Activated CD4-positive, alpha-beta memory T cell treated with anti-CD3 and anti-CD28 coated beads, Interleukin-2, amount 10 ng/mL, durations not matched to agents 7 days and 5 days (primary cell): ENCODE measurements around the gene MYPN. TPM values are rescaled to one million over a fixed set of nuclear protein-coding genes. Genes with fewer than 3 reads are reported as not detected.

Source experiments
- CTCF ChIA-PET: fragments of 350-600 bp; sonication (Branson Sonifier 250); formaldehyde crosslinking; loops from one replicate; lab custom pipeline; 2021; ENCODE audit warnings: antibody characterized with exemption, inconsistent platforms; lab: Charles Lee
- POLR2A ChIA-PET: fragments of 350-600 bp; sonication (Branson Sonifier 250); formaldehyde crosslinking; loops from one replicate; lab custom pipeline; 2021; ENCODE audit warnings: antibody characterized with exemption; lab: Charles Lee
- DNase-seq: peaks from one replicate; pipeline ENCODE4 v3.0.0-alpha.2; 2020
- H3K27ac Mint-ChIP-seq: one replicate; pipeline ENCODE4 v1.8.0; 2021; ENCODE audit warnings: mild to moderate bottlenecking, mixed read lengths
- H3K27me3 Mint-ChIP-seq: one replicate; pipeline ENCODE4 v1.8.0; 2021; ENCODE audit warnings: mixed read lengths
- H3K36me3 Mint-ChIP-seq: one replicate; pipeline ENCODE4 v1.8.0; 2021; ENCODE audit warnings: low read depth, mixed read lengths
- H3K4me1 Mint-ChIP-seq: one replicate; pipeline ENCODE4 v1.8.0; 2021; ENCODE audit warnings: mixed read lengths
- H3K4me3 Mint-ChIP-seq: one replicate; pipeline ENCODE4 v1.8.0; 2021; ENCODE audit warnings: mild to moderate bottlenecking, mixed read lengths
- H3K9me3 Mint-ChIP-seq: one replicate; pipeline ENCODE4 v1.8.0; 2021; ENCODE audit warnings: mixed read lengths
- total RNA-seq, 2 experiments: library from RNA; stranded (reverse); gene quantifications; one replicate each; pipeline ENCODE4 v1.2.3, GENCODE V29; 2021

Gene MYPN
- total RNA-seq, 2 experiments from 2014 or later = not detected

- Mint-ChIP-seq H3K27me3 (peaks cover 2% of the 10 kb centered on the region), H3K27ac (no peak overlapping the region), H3K4me3 (no peak overlapping the region), H3K9me3 (no peaks in the 10 kb centered on the region), H3K36me3 (no peaks in the 10 kb centered on the region), H3K4me1 (peaks cover 6% of the 10 kb centered on the region)
- ChIA-PET POLR2A (no interaction called here), CTCF (interaction anchor here (1.0 to 1.6 kb wide), 2 partner anchors 36 to 53 kb away, joined by 3 to 9 read pairs; no protein-coding TSS in a partner anchor)
- no peak for DNase-seq
Observed at GRCh38 chr10:68249297-68249696, 140.0 kb downstream of the MYPN start.

- Mint-ChIP-seq H3K27me3 (peaks cover 4% of the 10 kb centered on the region), H3K36me3 (no peaks in the 10 kb centered on the region), H3K4me1 (peaks cover 6% of the 10 kb centered on the region), H3K27ac (no peak overlapping the region), H3K9me3 (no peaks in the 10 kb centered on the region), H3K4me3 (no peak overlapping the region)
- POLR2A ChIA-PET = no interaction called here
- CTCF ChIA-PET = no interaction called here
- no peak for DNase-seq
Observed at GRCh38 chr10:68251151-68251550, 141.9 kb downstream of the MYPN start.

DNA sequence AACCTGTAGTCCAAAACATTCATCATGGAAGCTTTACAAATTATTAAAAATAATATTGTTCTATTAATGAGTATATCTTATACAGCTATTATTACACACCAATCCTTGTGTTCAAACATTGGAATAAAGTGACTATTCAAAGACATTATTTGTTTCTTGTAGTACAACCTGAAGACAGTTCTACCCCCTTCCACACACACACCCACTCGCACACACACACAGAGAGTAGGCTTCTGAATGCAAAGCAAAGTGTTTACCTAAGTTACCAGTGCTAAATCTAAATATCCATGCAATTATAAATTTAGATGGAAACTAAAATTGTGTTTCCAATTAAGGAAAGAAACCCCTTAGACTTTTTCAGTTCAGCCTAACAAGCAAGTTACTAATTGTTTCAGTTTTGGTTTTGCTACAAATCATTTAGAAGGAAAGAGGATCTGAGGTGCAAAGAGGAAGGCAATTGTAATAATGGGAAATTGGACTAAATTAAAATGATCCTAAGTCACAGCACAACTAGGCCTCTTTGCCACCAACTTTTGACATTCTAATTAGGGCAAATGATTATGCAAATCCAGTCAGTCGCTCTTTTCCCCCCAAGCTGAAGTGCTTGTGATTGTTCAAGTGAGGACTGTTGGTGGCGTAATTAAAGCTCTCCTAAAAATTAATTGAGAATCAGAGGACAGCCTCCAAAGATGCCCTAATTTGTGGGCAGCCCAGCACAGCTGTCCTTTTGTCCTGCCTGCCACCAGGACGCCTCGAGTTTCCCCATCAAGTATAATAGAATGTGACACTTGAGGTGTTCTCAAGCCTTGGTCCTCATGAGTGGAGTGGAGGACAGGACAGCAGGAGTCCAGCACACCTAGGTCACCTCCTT, 142.6 kb downstream of the MYPN start:
- ChIA-PET CTCF (interaction anchor here (2.0 to 2.1 kb wide), 2 partner anchors 39 to 50 kb away, joined by 4 to 6 read pairs; no protein-coding TSS in a partner anchor), POLR2A (no interaction called here)
- DNase-seq = no peak
- no peak overlapping the region for H3K27ac Mint-ChIP-seq
- H3K27me3 Mint-ChIP-seq = peaks cover 9% of the 10 kb centered on the region
- no peaks in the 10 kb centered on the region for H3K36me3 Mint-ChIP-seq
- peaks cover 6% of the 10 kb centered on the region for H3K4me1 Mint-ChIP-seq
- no peak overlapping the region for H3K4me3 Mint-ChIP-seq
- H3K9me3 Mint-ChIP-seq = no peaks in the 10 kb centered on the region

DNA sequence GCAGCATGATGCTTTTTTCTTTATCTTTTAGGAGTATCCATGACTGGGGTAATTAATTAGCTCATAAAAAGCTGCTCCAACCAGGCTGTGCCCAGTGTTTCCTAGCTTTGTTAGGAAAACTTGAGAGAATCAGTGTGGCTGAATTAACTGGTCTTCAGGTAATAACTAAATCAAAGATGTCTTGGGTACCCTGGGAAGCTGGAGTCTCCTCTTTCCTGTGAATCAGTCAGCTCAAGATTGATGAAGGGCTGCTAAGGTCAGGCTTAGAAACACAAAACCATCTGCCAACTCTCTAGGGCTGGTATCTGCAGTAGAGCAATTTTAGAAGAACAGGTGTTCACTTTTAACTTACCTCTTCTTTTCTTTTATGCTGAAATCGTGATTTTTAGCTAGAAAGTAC, 144.1 kb downstream of the MYPN start:
- ChIA-PET POLR2A (no interaction called here), CTCF (interaction anchor here (0.7 to 2.1 kb wide), 5 partner anchors 41 to 467 kb away, joined by 3 to 6 read pairs (median 3); no protein-coding TSS in a partner anchor)
- peaks cover 13% of the 10 kb centered on the region for H3K27me3 Mint-ChIP-seq
- H3K4me3 Mint-ChIP-seq = no peak overlapping the region
- no peak overlapping the region for H3K27ac Mint-ChIP-seq
- H3K9me3 Mint-ChIP-seq = no peaks in the 10 kb centered on the region
- H3K4me1 Mint-ChIP-seq = peaks cover 6% of the 10 kb centered on the region
- no peak for DNase-seq
- no peaks in the 10 kb centered on the region for H3K36me3 Mint-ChIP-seq

DNA sequence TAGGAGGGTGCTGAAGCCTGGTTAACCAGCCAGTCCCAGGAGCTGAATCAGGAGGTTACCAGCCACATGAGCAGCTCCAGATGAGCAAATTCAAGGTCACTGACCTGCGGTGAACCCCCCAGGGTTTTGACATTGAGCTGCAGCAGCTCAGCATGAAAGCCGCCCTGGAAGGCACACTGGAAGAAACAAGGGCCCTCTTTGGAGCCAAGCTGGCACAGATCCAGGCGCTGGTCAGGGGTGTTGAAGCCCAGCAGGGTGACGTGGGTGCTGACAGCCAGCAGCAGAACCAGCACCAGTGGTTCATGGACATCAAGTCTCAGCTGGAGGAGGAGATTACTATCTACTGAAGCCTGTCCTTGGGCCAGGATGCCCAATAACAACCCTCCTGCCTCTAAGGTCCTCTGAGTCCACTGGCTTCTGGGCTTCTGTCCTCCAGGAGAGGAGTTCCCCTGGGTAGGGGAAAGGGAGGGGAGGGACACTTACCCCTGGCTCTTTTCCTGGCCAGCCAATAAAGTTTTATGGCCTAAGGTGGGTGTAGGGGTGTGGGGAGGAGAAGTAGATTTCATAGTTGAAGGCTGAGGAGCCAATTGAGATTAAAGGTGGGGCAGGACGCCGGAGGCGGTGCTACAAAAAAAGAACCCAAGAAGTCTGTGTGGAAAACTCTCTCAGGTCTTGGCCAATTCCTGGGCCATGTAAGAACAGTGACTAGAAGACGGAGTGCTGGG, 152.0 kb downstream of the MYPN start:
- Mint-ChIP-seq H3K27ac (no peak overlapping the region), H3K4me3 (no peak overlapping the region), H3K4me1 (no peaks in the 10 kb centered on the region), H3K9me3 (peaks cover 1% of the 10 kb centered on the region), H3K27me3 (peaks cover 11% of the 10 kb centered on the region), H3K36me3 (no peaks in the 10 kb centered on the region)
- ChIA-PET POLR2A (no interaction called here), CTCF (no interaction called here)
- DNase-seq = no peak

Other genes starting within 250 kb of the MYPN start
- gene SIRT1, start 224.8 kb upstream of the MYPN start, total RNA-seq = 10 to 100 TPM; 25.8 to 28.5 TPM
- gene HERC4, start 34.2 kb upstream of the MYPN start, total RNA-seq = 10 to 100 TPM; 64.2 to 65.2 TPM
- gene ATOH7, start 122.6 kb downstream of the MYPN start, total RNA-seq = not detected
- 100 to 1,000 TPM; 122 to 123 TPM for gene HNRNPH3, start 222.6 kb downstream of the MYPN start, total RNA-seq
- gene PBLD, start 223.4 kb downstream of the MYPN start, total RNA-seq = 1 to 10 TPM; 1.4 to 2.1 TPM